ENCODE results near the gene PPARGC1A. TPM values are rescaled to one million over a fixed set of nuclear protein-coding genes. Genes with fewer than 3 reads are reported as not detected.
A peak's percentile ranks its signal among the peaks of the same experiment; 100 is the strongest.

PPARGC1A gene
- total RNA-seq, 2 donors from 2014 or later: 9.2 to 14.7 TPM

DNA sequence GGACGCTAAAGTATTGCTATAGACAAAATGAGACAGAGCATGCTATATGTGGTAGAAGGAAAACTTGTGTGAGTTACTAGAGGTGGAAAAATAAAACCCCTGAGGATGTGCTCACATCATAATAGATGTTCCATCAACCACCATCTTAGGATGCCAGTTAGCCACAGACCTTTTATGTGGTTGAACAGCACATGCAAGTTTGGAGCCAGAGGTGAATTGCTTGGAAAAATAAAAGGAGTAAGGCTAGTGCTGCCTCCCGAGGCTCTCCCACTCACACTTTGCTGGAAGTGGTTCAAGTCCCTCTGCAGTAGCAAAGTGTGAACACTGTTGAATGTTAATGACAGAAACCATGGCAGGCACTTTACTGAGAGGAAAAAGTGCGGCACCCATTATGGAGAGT, 39.4 kb upstream of the PPARGC1A start:
- Histone ChIP-seq H3K36me3 (no peaks in the 10 kb centered on the region), H3K27me3 (replicated peaks; ENCODE audit: insufficient read depth) (no peaks in the 10 kb centered on the region)
- intact Hi-C loops (cut with DNase I): no loop called here

DNA sequence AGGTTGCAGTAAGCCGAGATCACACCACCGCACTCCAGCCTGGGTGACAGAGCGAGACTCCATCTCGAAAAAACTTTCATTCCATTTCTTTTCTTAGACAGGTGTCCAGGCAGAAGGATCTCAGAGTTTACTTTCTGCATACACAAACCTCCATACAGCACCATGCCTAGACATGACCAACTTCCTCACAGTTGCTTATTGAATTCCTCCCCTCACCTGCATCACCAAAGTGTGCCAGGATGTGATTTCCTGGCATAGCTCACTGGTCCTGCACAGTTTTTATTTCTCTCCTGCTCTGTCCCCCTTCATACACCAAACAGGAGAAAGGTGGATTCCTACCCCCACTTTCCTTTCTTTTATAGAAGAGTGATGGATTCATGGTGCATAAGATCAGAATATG, 34.7 kb upstream of the PPARGC1A start:
- TF ChIP-seq POLR2A (IDR thresholded peaks at IDR 0.05) (no peak), POLR2AphosphoS5 (IDR thresholded peaks at IDR 0.05) (peak; percentile 70)
- DNase-seq (ENCODE audit: low spot score): peak; percentile 63
- no peak overlapping the region for H3K4me3 ChIP-seq
- no peaks in the 10 kb centered on the region for H3K9me3 ChIP-seq
- no peaks in the 10 kb centered on the region for H3K36me3 ChIP-seq
- H3K27me3 ChIP-seq (replicated peaks; ENCODE audit: insufficient read depth): no peaks in the 10 kb centered on the region
- no peak overlapping the region for H3K27ac ChIP-seq
- WGBS: 66% methylated on average over 4 of the region's 4 CpGs
- intact Hi-C loops (cut with DNase I): no loop called here
- H3K4me1 ChIP-seq (replicated peaks): no peaks in the 10 kb centered on the region

More for the DNA sequence above, 39.4 kb upstream of the PPARGC1A start:
- WGBS: 80% methylated on average over 3 of the region's 3 CpGs
- H3K4me3 ChIP-seq: no peak overlapping the region
- TF ChIP-seq POLR2AphosphoS5 (IDR thresholded peaks at IDR 0.05) (no peak), POLR2A (IDR thresholded peaks at IDR 0.05) (no peak)
- TF ChIP-seq, protein P1, sequence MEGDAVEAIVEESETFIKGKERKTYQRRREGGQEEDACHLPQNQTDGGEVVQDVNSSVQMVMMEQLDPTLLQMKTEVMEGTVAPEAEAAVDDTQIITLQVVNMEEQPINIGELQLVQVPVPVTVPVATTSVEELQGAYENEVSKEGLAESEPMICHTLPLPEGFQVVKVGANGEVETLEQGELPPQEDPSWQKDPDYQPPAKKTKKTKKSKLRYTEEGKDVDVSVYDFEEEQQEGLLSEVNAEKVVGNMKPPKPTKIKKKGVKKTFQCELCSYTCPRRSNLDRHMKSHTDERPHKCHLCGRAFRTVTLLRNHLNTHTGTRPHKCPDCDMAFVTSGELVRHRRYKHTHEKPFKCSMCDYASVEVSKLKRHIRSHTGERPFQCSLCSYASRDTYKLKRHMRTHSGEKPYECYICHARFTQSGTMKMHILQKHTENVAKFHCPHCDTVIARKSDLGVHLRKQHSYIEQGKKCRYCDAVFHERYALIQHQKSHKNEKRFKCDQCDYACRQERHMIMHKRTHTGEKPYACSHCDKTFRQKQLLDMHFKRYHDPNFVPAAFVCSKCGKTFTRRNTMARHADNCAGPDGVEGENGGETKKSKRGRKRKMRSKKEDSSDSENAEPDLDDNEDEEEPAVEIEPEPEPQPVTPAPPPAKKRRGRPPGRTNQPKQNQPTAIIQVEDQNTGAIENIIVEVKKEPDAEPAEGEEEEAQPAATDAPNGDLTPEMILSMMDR (IDR thresholded peaks at IDR 0.05): no peak
- no peak overlapping the region for H3K27ac ChIP-seq
- H3K4me1 ChIP-seq (replicated peaks): no peaks in the 10 kb centered on the region
- DNase-seq (ENCODE audit: low spot score): no peak
- no peaks in the 10 kb centered on the region for H3K9me3 ChIP-seq

DNA sequence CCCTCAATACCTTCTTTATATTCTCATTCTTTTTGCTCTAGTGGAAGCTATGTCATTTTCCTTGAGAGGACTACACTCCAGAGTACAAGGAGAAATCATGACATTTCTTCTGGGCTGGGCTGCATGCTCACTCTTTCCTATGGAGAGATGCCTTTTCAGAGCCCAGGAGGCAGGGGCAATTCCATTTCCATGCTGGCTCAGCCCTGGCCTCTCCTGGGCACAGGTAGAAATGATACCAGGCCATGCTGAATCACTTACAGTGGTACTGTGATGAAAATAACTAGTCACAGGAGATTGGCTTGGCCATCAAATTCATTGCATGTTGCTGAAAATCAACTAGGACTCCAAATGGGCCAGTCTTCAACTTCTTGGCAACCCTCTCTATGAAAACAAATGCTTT, 34.0 kb upstream of the PPARGC1A start:
- H3K27ac ChIP-seq: no peak overlapping the region
- no peaks in the 10 kb centered on the region for H3K9me3 ChIP-seq
- H3K4me1 ChIP-seq (replicated peaks): no peaks in the 10 kb centered on the region
- no peak for DNase-seq (ENCODE audit: low spot score)
- no peak overlapping the region for H3K4me3 ChIP-seq
- TF ChIP-seq, protein P1 (IDR thresholded peaks at IDR 0.05): no peak
- TF ChIP-seq POLR2A (IDR thresholded peaks at IDR 0.05) (no peak), POLR2AphosphoS5 (IDR thresholded peaks at IDR 0.05) (no peak)
- intact Hi-C loops (cut with DNase I): no loop called here
- no peaks in the 10 kb centered on the region for H3K27me3 ChIP-seq (replicated peaks; ENCODE audit: insufficient read depth)
- H3K36me3 ChIP-seq: no peaks in the 10 kb centered on the region

DNA sequence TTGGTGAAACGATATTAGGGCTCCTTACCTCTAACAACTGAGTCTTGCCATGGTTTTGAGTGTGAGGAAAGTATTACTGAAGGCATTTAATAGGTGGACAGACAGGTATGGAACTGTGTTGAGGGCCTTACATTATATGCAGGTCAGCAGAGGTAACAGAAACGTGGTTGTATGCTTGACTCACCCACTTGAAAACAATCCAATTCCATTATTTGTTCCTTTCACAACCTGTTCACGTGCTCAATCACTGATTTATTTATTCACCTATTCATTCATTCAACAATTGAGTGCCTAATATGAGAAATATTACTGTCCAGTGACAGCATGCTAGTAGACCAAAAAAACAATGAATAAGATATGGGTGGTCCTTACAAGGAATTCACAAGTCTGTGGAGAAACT, 33.3 kb upstream of the PPARGC1A start:
- no peaks in the 10 kb centered on the region for H3K4me1 ChIP-seq (replicated peaks)
- 38% methylated on average over 3 of the region's 3 CpGs for whole genome bisulfite sequencing
- no peak for DNase-seq (ENCODE audit: low spot score)
- H3K4me3 ChIP-seq: no peak overlapping the region
- intact Hi-C loops (cut with DNase I): no loop called here
- no peaks in the 10 kb centered on the region for H3K27me3 ChIP-seq (replicated peaks; ENCODE audit: insufficient read depth)
- H3K27ac ChIP-seq: no peak overlapping the region
- no peaks in the 10 kb centered on the region for H3K36me3 ChIP-seq
- H3K9me3 ChIP-seq: no peaks in the 10 kb centered on the region
- no peak for TF ChIP-seq POLR2A (IDR thresholded peaks at IDR 0.05)
- TF ChIP-seq, protein P1 (IDR thresholded peaks at IDR 0.05): no peak
- no peak for TF ChIP-seq POLR2AphosphoS5 (IDR thresholded peaks at IDR 0.05)

DNA sequence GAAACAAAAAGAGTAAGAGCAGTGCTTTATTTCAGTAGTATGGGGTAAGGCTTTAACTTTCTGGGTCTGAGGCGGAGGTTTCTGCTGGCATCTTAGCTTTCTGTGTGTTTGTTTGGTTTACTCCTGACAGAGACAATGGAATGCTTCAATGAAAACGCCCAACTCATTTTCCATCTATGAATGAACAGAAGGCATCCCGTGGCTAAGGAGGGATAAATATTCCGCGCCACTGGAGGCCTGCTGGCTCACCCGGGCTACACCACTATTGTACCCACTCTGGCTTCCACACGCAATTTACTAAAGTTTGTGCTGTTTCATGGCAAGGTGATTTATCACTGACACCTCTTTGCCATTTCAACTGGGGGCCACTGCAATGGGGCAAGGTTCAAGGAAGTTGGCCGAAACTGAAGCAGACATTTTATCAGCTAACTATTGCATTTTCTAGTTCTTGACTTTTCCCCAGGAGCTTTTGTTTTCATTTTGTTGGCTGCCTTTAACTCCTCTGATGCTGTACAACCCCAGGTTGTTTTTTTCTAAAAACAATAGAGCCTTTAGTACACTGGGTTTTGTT, 32.8 kb upstream of the PPARGC1A start:
- Histone ChIP-seq H3K27ac (no peak overlapping the region), H3K4me1 (replicated peaks) (no peaks in the 10 kb centered on the region), H3K4me3 (no peak overlapping the region), H3K9me3 (no peaks in the 10 kb centered on the region), H3K27me3 (replicated peaks; ENCODE audit: insufficient read depth) (no peaks in the 10 kb centered on the region), H3K36me3 (no peaks in the 10 kb centered on the region)
- intact Hi-C loops (cut with DNase I): no loop called here
- DNase-seq (ENCODE audit: low spot score): no peak
- TF ChIP-seq, protein P1 (IDR thresholded peaks at IDR 0.05): no peak
- TF ChIP-seq POLR2A (IDR thresholded peaks at IDR 0.05) (no peak), POLR2AphosphoS5 (IDR thresholded peaks at IDR 0.05) (no peak)
- 80% methylated on average over 8 of the region's 8 CpGs for WGBS
